Pulmonary artery endothelial cell (primary cell): Measurements from ENCODE around the gene MSX1. TPM values are rescaled to one million over a fixed set of nuclear protein-coding genes. Genes with fewer than 3 reads are reported as not detected.
A peak's percentile ranks its signal among the peaks of the same experiment; 100 is the strongest.

Experiments used
- DNase-seq: peaks from one replicate; pipeline ENCODE4 v3.0.0-alpha.2; 2011; ENCODE audit warnings: low read depth, low spot score
- total RNA-seq: library from RNA; depleted of rRNA; stranded (reverse); fragments of >200 nt; gene quantifications from 2 replicates; pipeline ENCODE4 v1.2.3, GENCODE V29; 2014

Gene MSX1
- total RNA-seq, 1 donor from 2014 or later = 2.7 TPM

GRCh38 chr4:4857001-4857808, 2.3 kb upstream of the MSX1 start:
- no peak for DNase-seq

- no peak for DNase-seq
Measured at GRCh38 chr4:4857809-4858508, 1.5 kb upstream of the MSX1 start.

DNA sequence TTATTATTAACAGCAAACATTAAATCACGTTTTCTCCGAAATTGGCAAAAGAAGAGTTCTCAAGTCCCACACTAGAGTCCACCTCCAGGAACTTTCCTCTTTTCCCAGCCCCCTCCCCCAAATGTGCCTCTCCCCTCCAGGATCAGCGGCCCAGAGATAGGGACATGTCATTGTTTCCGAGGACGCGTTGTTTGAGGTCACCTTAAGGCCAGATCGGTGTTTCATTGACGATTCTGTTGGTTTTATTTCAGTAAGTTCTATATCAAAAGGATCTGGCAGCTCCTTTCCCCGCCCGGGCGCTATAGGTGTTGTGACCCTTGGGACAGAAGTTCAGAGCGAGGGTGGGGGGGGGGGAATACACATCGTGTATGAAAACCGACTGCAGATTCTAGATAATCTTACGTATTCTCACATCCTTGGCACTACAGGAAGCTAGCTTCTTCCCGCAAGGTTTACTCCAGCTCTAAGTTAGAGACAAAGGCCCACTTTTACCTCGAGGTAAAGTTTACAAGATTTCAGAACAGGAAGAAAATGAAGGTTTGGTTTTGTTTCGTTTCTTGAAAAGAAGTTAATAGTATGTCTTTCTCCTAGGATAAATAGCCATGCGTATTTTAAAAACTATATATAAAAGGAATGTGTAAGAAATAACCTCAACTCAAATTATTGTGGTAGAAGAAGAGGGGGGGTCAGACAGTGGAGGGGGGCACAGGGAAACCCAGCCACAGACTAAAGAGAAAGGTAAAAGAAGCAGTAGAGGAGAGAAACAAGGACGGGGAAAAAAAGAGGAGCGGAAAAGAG, 739 bp upstream of the MSX1 start:
- DNase-seq = no peak

GRCh38 chr4:4859799-4860599, 534 bp downstream of the MSX1 start:
- DNase-seq = no peak

GRCh38 chr4:4860600-4861389, 1.3 kb downstream of the MSX1 start:
- peak; percentile 15 for DNase-seq

DNA sequence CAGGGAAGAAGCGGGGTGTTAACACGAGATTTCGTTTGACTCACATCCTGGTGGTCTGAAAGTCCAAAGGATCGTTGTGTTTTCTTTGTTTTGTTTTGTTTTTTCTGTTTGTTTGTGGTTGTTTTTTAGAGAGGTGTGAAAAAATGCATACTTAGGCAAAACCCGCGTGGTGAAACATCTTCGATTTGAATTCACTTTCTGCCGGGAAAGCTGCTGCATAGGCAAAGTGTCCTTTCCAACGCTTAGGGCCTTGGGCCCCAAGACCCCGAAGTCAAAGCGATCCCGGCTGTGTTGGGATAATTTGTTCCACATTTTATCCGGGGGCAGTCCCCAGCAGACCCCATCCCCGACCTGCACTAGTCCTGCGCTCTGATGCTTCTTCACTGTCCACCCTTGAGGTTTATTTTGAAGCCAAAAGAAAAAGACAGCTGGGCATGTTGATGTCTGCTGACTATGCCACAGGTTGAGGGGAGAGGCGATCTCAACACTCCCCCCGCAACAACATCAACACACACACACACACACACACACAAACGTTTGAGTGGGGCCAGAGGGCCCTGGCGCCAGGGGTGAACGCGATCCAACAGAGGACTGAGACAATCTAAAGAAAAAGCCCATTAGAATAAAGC, 2.0 kb downstream of the MSX1 start:
- DNase-seq = no peak

DNA sequence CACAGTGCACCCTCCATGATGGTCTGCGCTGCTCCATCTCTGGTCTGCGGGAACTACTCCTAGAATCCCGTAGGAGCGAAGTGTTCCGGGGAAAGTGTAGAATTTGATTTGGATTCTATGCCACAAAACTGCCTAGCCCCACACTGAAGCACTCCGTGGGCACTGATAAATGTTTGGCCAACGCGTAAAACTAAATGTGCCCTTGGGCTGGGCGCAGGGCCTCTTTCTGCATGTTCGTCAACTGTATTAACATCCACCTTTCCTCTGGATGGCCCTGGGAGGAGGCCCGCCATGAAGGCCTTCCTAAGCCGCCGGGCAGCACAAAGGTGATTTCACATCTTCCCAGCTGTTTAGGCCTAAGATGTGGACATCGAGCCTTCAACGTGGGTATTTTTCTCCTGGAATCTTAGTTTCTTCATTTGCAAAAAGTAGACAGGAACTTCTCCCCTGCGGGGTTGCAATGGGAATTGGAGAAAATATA, 2.6 kb downstream of the MSX1 start:
- no peak for DNase-seq

DNA sequence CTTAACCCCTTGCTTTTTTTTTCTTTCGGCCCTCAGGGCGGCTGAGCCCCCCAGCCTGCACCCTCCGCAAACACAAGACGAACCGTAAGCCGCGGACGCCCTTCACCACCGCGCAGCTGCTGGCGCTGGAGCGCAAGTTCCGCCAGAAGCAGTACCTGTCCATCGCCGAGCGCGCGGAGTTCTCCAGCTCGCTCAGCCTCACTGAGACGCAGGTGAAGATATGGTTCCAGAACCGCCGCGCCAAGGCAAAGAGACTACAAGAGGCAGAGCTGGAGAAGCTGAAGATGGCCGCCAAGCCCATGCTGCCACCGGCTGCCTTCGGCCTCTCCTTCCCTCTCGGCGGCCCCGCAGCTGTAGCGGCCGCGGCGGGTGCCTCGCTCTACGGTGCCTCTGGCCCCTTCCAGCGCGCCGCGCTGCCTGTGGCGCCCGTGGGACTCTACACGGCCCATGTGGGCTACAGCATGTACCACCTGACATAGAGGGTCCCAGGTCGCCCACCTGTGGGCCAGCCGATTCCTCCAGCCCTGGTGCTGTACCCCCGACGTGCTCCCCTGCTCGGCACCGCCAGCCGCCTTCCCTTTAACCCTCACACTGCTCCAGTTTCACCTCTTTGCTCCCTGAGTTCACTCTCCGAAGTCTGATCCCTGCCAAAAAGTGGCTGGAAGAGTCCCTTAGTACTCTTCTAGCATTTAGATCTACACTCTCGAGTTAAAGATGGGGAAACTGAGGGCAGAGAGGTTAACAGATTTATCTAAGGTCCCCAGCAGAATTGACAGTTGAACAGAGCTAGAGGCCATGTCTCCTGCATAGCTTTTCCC, 3.4 kb downstream of the MSX1 start:
- no peak for DNase-seq

DNA sequence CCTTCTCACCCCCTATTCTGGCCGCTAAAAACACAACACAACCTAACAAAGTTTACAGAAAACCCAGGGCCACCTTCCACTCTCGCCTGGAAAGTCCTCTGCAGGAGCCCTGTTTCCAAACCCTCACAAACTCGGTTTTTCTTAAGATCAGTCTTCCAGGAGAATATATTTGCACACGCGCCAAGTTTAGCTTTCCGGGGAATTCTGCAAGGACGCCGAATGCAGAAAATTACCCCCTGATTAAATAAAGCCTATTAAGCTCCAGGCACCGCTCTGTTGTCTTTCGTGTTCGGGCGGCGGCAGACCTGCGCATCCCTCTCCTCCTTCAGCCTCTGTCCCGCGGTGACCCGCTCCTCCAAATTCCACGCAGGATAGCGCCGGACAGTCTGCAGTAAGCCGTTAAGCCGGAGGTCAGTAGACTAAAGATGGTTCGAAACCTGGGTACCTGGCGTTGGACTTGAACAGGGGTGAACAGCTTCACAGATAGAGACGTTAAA, 5.0 kb downstream of the MSX1 start:
- no peak for DNase-seq

DNA sequence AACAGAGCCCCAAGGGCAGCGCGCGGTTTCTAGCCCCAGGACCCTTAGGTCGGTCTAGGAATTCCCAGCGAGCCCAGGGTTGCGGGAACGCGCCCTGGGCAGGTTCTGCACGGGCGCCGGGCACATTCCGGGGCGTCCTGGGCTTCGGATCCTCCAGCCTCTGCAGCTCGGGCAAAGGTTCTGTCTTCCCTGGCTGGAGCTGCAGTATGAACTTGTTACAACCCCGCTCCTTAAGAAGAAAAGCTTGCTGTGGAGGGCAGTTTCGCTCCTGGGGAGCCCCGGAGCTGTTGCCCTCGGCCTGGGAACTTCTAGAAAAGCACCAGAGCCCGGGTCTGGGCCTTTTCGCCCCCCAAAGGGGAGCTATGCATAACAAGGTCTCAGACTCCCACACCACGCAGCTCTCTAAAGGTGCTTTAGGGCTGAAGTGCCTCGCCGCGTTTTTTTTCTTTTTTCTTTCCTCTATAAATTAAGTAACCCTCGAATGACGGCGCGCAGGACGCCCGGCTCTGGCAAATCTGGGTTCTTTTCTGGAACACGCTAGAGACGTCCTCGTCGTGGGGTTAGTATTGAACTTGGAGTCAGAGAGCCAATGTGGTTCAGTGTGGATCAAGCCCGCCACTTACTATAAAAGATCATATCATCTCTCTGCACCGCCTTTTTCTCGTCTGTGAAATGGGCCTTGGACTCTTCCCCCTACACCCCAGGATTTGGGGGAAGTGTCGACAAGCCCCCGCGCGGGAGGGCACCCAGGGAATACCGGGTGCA, 5.7 kb downstream of the MSX1 start:
- DNase-seq = no peak

DNA sequence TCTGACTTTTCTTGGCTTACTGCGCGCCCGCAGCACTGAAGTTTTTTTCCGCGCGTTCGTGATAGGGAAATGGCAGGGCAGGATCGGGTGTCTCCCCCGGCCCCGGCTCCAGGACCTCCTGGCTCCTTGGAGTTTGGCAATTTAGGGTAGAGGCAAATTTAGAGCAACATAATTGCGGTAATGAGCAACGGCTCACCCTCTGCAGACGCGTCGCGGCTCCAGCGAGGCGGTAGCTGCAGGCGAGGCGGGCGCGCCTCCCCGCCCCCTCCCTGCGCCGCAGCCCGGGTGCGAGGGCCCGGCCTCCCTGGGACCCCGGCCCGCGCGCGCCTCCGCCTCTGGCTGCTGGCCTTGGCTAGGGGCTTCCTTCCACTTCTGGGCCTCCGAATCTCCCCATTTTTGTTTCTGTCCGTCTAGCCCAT, 6.2 kb downstream of the MSX1 start:
- no peak for DNase-seq

- DNase-seq = no peak
Measured at GRCh38 chr4:4866124-4866865, 6.8 kb downstream of the MSX1 start.

- DNase-seq = no peak
Measured at GRCh38 chr4:4866866-4867374, 7.5 kb downstream of the MSX1 start.

DNA sequence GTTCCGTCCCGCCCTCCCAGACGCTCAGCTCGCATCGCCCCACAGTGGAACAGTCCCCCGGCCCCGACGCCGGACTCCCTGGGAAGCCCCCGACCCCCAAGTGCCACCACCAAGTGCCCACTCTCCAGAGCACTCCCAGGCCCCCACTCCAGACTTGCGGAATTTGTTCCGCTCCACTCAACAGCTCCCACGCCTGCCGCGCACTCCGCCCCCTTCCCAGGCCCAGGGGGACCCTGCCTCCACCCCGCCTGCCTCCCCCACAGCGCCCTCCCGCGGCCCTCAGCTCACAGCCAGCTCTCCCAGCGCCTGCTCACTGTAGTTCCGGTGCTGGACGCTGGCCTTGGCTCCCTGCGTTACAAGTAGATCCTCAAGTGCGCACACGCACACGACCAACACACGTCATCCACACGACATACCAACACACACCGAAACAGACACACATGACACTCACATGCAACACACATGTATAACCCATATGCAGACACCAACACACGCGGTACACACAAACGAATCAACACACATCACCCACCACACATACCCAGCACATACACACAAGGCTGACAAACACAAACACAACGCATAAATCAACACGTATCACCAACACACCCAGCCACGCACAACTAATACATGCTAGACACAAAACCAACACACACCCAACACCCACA, 8.0 kb downstream of the MSX1 start:
- DNase-seq = no peak

DNA sequence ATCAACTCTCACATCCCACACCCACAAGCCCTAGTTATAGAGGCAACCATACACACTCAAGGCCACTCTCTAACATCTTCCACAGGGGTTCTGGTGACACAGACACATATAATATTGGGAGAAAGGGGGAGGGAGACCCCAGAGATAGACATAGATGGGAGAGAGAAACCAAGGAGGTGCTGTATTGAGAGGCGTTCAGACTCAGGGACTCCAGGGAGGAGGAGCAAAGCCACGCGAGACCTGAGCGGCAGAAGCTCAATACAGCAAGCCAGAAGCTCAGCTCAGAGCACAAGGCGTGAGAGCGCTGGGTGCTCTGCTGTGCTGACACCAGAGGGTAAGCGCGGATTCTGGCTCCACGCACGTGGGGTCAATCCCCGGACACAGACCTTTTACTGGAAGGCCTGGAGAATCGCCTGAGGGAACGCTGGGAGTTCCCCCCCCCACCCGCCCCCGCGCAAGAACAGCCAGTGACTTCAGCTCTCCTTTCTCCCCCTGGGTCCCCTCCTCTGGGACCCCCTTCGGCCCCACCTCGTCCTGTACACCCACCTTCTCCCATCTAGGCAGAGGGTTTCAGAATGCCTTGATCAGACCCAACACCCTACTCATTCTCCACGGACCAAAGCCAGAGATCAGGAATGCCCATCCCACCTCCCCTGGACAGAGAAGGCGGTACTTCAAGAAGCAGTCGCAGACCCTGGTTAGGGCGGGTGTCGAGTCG, 8.7 kb downstream of the MSX1 start:
- DNase-seq = no peak
